CD4-positive, alpha-beta T cell treated with Interferon alpha-2 for 1 hour (primary cell): ENCODE results near the gene USH1G.
A peak's percentile ranks its signal among the peaks of the same experiment; 100 is the strongest.
"Not testable (repeated sequence)": the region's sequence is repeated elsewhere in the genome, so short reads cannot be mapped to it uniquely, and the experiment has no call there.

Experiments used
- DNase-seq, 2 donors: peaks; one replicate each; pipeline ENCODE4 v3.0.0-alpha.2; 2020 to 2022

The USH1G gene

DNA sequence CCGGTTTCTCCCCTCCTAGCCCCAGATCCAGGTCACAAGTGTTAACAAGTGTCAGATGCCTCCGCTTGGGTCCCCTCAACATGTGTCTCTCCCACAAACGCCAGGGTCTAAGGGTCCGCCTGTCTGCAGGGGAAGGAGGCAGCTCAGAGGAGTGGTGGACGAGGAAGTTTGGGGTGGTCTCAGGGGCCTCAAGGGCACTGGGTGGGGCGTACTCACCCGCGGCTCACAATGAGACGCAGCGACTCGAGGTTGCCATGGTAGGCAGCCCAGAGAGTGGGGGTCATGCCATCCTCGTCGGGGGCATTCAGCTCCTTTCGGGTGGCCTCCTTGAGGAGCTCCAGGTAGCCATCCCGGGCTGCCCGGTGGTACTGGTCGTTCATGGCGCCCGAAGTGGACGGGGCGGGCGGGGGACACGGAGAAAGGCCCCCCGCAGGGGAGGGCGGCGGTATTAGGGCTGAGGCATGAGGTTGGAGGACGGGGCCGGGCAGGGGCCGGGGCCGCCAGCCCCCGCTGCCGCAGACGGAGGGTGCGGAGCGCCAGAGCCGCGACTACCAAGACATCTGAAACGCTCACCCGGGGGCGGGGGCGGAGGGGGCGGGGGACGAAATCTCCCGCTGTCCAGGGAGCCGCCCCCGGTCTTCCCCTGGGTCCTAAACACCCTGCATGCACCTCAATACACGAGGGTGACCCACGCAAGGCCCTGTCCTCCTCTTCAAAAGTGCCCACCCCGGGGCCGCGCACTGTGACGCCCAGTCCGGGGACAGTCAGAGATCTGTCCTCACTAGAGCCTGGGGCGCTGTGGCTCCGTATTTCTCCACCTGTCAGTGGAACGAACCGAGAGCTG, at the start of gene USH1G:
Gene USH1G (minus strand): TSS at position 562 of the 844 bp plus-strand sequence. CDS start 182 bp downstream, at position 380.
- no peak for DNase-seq

DNA sequence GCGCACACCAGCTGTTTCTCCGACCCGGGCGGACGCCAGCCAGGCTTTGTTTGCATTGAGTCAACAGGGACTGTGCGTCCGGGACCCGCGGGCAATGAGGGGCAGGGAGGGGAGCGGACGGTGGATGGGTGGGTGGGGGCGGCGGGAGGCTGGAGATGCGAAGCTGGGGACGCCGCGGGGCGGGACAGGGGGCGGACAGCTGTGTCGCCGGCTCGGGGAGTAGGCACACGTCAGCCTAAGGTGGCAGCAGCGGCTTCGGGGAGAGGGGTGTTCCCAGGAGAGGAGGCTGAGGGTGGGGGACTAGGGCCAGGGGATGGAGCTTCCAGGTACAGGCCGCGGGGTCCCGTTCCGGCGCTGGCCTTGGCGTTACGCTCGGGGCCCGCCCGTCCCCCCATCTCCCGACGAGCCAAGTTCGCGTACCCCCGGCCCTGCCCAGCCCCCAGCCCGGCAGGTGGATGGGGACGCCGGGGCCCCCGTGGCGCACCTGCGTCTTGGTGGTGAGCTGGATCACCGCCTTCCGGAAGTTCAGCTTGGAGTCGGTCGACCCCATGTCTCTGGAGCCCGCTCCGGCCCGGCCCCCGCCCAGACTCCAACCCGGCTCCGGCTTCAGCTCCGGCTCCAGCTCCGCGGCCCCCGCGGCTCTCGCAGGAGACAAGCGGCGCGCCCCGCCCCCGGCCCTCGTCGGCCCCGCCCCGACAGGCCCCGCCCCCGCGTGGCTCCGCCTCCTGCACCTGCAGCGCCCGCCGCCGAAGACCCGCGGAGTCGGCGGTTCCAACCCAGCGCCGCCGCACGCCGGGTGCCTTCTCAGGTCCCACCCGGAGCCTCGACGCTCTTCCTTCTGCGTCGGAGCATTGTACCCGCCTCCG, 49.3 kb upstream of the USH1G start, which contains the start of gene HID1:
Gene HID1 (minus strand): TSS at position 653 of the 866 bp plus-strand sequence. CDS start 103 bp downstream, at position 550.
- DNase-seq = peak; percentile 76 to 87

GRCh38 chr17:74971842-74972106, 48.7 kb upstream of the USH1G start:
- no peak for DNase-seq

- DNase-seq = no peak
These were observed 48.2 kb upstream of the USH1G start for GRCh38 chr17:74971069-74971841.

DNA sequence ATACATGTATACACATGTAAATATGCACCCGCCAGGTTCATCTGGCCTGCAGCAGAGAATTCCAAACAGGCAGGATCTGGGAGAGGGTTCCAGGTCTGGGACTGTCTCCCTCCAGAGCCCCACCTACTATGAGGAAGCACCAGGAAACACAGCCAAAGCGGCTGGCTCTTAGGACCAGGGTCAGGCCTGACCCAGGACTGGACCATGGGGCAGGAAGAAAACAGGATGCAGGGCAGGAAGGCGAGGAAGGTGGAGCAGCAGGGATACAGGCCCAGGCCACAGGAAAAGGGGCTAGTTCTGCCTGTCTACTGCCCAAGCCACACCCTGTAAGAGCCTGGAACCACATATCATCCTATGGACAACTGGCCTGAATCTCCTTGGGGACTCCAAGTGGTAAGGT, 47.3 kb upstream of the USH1G start:
- no peak for DNase-seq

GRCh38 chr17:74969501-74969900, 46.4 kb upstream of the USH1G start:
- DNase-seq = not testable (repeated sequence)

DNA sequence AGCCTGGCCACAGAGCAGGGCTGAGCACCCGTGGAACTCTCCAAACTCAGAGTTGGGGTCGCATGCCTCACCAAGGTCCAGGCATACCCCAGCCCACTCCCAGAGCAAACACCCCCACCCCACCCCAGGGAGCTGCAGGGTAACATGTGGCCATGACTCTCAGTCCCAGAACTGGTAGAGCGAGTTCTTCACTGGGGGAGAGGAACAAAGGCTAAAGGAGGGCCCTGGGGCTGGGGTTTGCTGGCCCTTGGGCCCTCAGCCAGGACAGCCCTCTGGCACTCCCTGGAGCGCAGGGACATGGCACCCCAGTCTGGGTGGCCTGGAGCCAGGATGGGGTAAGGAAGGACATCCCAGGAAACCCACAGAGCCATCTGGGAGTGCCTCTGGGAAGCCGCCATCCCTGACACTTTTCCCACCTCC, 45.3 kb upstream of the USH1G start:
- no peak for DNase-seq

GRCh38 chr17:74964988-74965622, 42.0 kb upstream of the USH1G start:
- DNase-seq = no peak

DNA sequence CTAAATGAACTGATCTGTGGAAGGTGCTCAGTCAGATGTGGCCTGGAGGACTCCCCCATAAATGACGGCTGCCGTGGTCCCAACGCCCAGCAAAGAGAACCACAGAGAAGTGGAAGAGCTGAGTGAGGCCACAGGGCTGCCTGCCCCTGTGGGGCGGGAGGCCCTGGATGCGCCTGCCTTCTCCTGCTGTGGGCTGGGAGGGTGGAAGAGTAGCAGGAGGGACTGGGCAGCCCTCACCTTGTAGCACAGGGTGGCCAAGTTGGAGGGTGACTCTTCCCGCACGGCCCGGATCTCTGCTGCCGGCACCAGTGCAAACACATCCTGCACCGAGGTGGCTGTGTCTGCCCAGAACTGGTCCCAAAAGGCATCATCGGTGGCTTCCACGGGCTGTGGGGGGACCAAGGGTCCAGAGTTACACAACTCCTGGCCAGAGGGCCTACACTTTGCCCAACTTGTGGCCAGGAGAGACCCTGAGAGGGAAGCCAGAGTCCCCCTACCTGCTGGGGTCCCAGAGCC, 41.2 kb upstream of the USH1G start:
- no peak for DNase-seq

DNA sequence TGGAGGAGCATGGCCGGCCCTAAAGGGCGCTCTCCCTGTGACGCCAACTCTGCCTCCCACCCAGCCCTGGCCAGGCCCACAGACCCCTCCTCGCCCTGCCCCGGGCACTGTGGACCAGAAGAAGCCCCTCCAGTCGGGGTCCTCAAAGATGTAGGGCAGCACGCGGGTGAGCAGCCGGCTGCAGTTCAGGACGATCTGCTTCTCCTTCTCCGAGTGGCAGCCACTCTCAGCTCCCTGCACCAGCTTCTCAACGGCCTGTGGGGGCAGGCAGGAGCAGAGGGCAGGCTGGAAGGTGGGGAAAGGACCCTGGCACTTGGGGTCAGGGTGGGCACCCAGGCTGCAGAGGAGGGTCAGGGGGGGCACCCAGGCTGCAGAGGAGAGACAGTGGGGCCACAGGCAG, 40.6 kb upstream of the USH1G start:
- no peak for DNase-seq

DNA sequence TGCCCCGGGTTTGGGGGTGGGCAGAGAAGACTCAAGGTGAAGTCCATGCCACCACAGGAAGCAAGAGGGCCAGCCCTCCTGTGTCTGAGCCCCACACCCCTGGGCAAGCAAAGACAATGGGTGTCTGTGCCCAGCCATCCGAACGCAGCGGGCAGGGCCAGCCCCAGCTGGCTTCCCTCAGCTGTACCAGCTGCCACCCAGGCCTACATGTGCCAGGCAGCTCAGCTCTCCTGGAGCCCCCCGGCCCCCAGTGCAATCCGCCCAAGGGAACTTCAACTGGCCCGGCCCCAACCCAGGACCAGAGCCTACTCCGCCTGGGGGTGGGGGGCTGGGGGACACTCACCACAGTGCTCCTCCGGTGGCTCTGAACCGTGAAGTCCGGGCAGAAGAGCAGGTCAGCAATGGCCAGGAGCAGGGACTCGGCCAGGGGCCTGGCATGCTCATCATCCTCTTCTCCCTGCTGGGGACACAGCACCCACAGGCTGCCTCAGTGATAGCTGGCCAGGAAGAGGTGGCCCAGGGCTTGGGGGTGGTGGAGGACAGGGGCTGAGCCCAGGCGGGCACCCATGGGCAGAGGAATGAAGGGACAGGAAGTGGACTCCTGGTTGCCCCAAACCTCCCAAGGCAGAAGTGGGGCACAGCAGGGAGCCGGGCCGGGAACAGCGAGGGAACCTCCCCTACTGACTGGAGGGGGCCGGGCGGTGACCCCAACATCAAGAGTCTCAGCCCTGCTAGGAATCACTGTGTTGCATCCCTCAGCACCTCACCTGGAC, 39.8 kb upstream of the USH1G start:
- DNase-seq = no peak

DNA sequence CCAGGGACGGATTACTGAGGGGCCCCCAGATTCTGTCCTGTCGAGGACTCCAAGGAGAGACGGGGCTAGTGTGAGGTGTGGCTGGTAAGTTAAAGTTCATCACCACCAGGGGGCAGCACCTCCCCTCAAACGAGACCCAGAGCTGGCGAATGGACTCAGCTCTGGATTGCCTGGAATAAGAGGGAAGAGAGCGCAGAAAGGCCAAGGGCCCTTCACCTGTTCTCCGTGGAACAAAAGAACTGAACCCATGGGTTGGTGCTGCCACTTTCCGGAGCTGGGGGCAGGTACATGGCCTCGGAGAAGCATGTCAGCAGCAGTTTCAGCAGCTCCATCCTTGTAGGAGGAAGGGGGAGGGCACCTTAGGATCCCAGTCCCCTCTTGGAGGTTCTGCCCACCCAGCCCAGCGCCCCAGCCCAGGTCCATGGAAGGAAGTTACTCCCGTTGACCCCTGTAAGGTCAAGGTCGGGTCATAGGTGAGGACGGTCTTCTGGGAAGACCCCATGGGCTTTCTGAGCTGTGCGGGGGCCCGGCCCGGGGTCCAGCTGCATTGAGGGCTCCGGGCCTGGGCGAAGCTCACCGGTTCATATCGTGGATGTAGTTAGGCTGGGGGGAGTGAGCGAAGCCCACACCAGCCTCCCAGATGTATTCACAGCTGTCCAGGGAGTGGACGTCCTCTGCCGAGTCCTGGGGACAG, 38.7 kb upstream of the USH1G start:
- peak; percentile 81 to 84 for DNase-seq

- peak; percentile 39 to 63 for DNase-seq
These were observed 37.7 kb upstream of the USH1G start for GRCh38 chr17:74960570-74961342.

DNA sequence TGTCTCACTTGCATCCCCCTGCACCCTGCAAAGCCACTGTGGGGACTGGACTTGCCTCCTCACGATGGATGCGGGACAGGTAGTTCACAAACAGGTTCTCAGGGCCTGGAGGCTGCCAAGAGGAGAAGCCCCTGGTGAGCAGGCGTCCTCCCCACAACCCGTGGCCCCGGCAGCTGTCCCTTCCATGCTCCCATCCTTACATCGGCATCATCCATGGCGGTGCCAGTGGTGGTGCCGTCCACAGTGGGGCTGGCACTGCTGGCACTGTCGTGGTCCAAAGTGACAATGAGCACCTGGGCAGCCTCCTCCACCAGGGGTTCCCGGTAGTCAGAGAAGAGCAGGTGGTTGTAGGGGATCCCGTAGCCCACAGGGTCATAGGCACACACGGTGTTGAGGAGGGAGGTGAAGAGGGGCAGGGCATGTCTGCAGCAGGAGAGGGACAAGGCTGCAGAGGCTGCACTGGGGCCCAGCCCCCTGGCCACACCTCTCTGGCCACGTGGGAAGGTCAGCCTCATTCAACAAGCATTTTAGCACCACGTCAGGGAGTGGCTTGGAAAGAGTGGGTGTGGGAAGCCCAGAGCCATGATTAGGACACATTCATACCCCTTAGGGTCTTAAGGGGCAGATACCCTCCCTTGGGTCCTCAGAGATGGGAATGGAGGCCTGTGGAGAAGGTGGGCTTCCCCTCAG, 36.9 kb upstream of the USH1G start:
- no peak for DNase-seq

- peak; percentile 67 to 77 for DNase-seq
These were observed 35.1 kb upstream of the USH1G start for GRCh38 chr17:74957935-74958740.

- DNase-seq = no peak
These were observed 33.0 kb upstream of the USH1G start for GRCh38 chr17:74956093-74956492.

DNA sequence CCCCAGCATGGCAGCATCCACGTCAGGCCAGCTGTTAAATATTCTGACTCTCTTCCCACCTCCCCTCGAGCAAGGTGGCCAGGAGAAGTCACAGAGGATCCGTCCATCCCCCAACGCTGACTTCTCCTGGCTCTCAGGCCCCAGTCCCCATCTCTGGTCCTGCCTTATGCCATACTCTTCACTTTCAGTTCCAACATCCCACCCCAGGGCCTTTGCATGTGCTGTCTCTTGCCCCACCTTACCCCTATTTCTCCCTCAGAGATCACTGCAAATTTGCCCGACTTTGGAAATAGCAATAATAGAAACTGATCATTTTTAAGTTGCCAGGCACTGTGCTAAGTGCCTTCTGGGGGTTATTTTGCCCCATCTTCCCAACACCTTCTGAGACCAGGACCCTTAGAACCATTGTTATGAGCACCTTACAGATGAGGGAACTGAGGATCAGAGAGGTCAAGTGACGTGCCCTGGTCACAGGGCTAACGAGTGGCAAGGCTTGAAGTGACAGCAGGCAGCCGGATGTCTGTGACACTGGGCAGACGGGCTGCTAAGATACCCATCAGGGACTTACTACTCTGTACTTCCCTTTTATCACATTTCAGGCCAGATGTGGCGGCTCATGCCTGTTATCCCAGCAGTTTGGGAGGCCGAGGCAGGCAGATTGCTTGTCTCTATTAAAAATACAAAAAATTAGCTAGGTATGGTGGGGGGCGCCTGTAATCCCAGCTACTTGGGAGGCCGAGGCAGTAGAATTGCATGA, 31.8 kb upstream of the USH1G start:
- no peak for DNase-seq

GRCh38 chr17:74954115-74954514, 31.1 kb upstream of the USH1G start:
- DNase-seq = no peak
